Measurements from ENCODE around the gene ACTG1. TPM values are rescaled to one million over a fixed set of nuclear protein-coding genes. Genes with fewer than 3 reads are reported as not detected.

ACTG1 gene
- total RNA-seq, 1 experiment from 2014 or later: 1,576 TPM

DNA sequence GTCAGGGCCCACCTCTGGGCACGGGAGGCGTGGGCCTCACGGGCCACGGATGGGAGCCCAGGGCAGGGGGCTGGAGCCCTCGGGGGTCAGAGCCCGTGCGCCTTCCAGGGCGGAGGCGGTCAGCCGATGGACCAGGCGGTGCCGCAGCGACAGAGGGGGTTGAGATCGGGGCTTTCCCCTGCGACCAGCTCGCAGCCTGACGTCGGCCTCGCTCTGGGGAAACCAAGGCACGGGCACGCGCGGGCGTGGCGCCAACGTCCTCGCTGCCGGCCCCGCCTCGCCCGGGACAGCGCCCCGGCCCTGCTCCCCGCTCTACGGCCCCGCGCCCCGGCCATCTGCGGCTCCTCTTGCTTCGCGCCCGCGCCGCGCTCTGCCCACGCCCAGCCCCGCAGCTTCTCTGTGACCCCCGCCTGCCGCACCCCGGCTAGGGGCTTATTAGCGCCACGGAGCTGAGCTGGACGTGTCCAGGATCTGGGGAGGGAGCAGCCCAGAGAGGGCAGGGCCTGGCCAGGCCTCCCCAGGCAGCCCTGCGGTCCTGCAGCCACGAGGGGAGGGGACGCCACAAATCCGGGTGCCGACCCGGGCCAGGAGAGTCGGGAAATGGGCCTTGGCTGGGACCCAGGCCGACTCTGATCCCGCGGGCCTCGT, 13.5 kb downstream of the ACTG1 start:
- no peak for DNase-seq (ENCODE audit: low spot score)

DNA sequence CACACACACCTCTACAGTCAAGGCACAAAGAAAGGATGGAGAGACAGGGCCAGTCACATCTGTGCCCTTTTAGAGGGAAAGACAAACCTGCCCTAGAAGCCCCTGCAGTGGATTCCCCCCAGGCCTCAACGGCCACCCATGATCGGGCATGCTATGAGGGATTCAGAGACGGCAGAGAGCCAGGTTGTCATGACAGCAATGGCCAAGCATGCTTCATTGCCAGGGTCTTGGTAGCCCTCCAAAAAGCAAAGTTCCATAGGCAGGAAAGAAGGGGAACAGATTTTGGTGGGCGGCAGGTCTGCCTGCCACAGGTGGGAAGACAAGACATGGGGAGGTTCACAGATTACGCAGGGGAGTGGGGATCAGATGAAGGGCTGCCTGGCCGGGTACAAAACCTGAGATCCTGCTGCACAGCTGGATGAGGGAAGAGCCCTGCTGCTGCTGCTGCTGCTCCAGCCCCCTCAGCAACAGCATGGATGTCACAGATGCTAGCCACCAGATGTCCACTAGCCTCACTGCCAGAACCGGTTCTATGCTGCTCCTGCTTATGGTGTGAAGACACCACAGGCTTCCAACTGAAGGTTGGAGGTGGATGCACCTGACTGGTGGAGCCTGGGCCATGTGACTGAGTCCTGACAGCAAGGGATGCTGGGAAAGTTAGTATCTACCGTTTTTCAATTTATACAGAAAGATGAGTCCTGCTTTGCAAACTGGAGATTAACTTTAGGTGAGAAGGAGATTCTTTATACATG, 17.8 kb downstream of the ACTG1 start:
- DNase-seq (ENCODE audit: low spot score): no peak

DNA sequence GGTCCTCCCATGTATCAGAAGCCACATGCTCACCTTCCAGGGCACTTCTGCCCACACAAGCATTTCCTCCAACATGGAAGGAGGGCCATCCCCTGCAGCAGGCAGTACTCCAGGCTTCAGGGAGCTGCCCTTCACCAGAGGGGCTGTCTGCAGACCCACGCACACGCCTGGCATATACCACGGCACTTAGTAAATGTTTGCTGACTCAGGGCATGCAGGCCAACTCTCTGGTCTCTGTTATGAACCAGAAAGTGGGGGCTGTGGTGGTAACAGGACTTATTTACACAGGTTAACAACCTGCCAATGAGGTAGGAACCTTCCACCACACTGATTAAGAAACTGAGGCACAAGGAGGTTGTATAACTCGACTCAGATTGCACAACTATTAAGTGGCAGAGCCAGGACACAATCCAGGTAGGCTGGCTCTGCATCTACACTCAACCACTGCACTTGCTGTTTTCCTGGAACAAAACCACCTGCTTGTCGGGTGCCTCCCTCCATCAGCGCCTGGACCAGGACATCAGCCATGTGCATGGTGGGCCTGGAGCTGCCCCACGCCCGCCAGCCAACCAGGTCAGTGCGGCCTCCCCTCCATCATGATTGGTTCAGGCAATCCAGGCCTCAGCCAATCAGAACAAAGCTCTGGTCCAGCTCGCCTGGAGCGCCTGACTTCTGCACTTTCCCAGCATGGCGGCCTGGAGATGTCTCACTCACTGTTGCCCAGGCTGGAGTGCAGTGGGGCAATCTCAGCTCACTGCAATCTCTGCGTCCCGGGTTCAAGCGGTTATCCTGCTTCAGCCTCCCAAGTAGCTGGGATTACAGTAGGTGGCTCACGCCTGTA, 19.2 kb downstream of the ACTG1 start:
- DNase-seq (ENCODE audit: low spot score): no peak

DNA sequence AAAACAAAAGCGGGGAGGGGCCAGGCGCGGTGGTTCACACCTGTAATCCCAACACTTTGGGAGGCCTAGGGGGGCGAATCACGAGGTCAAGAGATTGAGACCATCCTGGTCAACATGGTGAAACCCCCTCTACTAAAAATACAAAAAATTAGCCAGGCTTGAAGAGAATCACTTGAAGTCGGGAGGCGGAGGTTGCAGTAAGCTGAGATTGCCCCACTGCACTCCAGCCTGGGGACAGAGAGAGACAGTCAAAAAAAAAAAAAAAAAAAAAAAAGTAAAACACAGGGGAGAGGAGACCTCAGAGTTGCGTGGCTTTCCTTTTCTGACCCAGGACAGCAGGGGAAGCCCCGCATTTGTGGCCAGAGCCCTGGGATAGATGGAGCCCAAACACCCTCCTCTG, 19.9 kb downstream of the ACTG1 start:
- no peak for DNase-seq (ENCODE audit: low spot score)

DNA sequence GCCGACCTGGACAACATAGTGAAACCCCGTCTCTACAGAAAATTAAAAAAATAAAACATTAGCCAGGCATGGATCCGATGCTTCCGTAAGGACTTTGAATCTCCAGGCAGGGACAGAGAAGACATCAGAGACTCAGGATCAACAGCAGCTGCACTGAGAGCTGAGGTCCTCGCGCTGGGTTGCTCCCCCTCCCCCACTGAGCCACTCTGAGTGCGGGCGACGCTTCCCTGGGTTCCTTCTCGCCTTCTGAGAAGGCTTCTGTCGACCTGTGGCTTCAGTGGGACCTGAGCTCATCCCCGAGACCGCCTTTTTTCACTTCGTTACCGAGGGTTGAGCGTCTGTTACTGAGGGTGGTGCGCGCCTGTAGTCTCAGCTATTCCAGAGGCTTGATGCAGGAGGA, 20.4 kb downstream of the ACTG1 start:
- no peak for DNase-seq (ENCODE audit: low spot score)

DNA sequence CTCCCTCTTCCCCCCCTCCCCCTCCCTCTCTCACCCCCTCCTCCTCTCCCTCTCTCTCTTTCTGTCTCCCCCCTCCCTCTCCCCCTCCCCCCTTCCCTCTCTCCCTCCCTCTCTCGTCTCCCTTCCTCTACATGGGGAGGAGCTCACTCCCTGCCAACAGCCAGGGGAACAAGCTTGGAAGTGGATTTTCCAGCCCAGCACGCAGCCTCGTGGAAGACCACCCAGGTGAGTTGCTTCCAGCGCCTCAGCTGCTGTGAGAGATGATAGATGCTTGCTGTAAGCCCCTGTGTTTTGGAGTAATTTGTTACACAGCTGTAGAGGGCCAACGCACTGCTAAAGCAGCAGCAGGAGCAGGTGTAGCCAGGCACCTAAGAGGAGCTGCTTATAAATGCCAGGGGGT, 20.8 kb downstream of the ACTG1 start:
- no peak for DNase-seq (ENCODE audit: low spot score)

DNA sequence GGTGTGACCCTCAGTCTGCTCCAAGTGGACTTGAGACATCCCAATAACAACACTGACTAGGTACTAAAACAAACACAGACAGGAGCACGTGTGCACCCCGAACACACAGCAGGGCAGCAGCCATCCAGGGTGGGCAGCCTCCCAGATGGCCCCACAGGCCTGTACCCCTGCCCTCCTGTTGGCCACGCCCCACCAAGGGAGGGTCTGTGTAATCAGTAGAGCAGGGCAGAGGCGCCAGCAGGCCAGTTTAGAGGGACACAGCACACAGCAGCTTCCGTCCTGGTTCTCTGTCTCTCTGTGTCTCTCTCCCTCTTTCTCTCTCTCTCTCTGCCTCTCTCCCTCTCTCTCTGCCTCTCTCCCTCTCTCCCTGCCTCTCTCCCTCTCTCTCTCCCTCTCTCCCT, 21.4 kb downstream of the ACTG1 start:
- DNase-seq (ENCODE audit: low spot score): no peak

DNA sequence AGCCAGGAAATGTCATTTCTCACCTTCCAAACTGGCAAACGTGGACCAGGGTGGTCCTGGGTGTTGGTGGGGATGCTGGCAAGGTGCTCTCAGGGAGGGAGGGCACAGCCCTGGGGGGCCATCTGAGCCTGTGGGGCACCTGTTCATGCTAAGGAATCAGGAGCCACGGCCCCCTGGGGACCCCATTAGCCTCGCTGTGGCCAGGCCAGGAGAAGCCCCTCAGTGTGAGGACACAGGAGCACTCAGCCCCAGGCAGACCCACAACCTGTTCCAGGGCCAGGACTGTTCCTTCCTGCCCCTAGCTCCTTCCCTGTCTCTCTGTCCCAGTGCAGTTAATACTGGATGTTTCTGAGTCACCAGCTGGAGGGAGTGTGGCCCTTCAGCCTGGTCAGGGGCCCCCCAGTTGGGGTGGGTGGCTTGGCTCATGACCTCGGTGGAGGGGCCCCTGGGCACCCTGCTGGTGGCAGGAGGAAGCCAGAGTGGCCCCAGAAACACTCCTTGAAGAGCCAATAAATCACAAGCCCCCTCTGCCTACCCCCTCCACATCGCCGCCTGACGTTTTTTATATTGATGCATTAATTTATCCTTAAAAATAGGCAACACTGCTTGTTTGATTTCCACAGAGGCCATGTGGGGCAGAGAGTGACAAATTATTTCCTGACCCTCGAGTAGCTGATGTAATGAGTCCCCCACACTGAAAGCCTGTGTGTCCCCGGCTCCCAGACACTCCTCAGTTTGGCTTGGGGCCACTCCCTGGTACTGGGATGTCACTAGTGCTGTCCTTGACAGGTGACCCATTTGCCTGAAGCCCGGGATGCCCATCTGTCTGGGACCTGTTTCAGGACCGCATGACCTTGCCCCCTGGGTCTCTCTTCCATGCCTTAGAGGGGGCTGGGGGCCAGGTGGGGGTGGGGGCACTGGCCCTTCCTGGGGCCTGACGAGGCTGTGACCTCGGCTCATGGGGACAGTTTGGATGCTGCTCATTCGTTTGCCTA, 22.3 kb downstream of the ACTG1 start:
- no peak for DNase-seq (ENCODE audit: low spot score)

DNA sequence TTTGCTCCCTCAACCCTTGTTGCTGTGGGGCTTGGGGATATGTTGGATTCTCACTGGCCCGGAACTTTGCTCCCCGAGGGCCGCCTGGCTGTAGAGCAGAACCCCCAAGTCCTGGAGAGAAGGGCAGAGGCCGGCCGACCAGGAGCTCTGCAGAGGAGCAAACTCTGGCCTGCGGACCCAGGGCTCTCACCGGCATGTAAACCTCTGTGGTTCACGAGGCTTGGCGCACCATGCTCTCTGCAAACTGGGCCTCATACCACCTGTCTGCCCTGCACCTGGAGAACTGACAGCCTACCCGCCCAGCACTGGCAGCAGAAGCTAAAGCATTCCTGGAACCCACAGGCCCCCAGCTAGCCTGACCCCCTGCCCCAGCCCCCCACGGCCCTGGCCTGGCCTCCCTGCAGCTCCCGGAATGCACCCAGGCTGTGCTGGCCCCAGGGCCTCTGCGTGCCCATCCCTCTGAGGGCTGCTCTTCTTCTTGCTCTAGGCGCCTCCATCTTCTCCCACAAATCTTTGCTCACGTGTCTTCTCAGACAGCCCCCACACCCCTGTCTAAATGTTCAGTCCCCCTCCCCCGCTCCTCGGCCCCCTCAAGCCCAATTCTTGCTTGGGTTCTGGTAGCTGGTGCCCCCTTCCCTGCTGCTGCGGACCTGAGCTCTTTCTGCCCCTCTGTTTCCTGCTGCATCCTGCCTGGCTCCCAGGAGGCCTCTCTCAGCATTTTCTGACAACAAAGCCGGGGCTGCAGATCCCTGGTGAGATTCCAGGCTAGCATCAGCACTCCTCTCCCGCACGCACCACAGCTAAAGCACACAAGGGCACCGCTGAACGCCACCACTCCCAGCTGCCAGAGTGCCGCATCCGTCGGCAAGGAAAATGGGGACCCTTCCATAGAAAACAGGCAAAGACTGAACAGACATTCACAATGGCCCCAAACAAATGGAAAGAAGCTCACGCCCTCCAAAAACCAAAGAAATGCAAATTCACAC, 23.3 kb downstream of the ACTG1 start:
- DNase-seq (ENCODE audit: low spot score): no peak

DNA sequence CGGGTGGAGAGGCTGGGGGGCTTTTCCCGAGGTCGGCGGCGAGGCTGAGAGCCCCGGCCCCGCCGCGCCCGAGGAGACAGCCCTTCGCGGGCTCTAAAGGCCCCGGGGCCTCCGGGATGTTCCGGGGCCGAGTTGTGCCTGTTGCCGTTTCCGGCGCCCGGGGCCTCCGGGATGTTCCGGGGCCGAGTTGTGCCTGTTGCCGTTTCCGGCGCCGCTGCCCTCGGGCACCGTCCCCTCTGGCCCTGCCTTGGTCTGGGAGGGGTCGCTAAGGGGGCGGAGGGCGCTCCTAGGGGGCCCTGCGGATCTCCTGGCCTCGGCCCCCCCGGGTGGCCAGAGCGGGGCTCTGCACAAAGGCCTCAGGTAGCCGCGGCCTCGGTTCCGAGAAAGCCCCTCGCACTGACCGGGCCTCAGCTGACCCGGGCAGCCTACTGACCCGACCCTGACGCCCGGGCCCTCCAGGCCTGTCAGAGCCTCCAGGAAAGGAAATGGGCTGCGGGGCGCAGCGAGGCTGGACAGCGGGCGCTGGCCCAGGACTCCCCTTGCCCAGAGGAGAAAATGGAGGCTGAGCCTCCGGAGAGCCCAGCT, 24.2 kb downstream of the ACTG1 start:
- DNase-seq (ENCODE audit: low spot score): no peak

DNA sequence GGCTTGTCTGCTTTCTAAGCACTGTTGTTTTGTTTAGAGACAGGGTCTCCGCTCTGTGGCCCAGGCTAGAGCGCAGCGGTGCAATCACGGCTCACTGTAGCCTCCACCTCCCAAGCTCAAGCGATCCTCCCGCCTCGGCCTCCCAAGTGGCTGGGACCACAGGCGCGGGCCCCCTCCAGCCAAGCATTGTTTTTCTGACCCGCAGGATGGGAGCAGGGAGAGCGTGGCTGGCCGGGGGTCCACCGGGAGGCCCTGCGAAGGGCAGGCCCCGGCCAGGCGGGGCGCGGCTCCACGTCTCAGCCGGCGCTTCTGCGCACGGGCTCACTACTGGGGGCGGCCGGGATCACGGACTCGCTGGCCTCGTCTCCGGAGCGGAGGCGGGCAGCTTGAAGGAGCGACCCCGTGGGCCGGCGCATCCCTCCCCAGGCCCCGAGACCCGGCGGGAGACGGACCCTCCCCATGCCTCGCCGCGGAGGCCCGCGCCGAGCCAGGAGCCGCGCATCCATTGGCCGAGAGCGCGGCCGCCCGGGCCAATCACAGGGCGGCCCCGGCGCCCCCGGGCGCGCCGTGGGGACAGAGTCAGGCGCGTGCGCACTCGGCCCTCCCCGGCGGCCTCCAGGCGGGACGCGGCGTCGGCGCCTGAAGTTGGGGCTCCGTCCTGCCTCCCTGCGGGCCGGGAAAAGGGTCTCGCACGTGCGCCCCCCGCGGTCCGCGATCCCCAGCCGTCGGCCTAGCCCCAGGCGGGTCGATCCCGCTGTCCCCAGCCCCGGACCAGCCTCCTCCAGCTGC, 24.9 kb downstream of the ACTG1 start:
- no peak for DNase-seq (ENCODE audit: low spot score)

DNA sequence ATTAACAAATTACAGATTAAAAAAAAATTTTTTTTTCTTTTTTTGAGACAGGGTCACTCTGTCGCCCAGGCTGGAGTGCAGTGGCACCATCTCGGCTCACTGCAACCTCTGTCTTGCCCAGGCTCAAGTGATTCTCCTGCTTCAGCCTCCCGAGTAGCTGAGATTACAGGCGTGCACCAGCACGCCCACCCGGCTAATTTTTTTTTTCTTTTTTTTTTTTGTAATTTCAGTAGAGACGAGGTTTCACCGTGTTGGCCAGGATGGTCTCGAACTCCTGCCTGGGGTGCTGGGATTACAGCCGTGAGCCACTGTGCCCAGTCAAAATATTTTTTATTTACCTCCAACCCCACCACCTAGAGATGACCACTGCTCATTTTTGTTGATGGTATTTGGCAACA, 25.5 kb downstream of the ACTG1 start:
- no peak for DNase-seq (ENCODE audit: low spot score)

DNA sequence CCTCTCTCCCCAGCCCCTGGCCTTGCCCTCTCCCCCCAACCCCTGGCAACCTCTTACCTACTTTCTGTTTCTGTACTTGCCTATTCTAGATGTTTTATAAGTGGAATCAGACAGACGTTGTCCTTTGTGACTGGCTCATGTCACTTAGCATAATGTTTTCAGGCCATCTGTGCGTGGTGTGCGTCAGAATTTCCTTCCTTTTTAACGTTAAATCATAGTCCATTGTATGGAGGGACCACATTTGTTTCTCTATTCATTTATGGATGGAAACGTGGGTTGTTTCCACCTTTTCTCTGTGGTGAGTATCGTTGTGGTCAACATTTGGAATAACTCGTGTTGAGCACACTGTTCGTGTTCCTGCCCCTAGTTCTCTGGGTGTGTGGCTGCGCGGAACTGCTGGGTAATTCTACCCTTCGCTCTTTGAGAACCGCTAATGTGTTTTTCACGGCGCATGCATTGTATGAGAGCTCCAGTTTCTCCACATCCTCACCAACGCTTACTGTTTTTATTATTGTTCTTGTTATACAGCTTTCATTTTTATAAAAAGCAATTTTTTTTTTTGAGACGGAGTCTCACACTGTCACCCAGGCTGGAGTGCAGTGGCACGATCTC, 26.3 kb downstream of the ACTG1 start:
- no peak for DNase-seq (ENCODE audit: low spot score)

DNA sequence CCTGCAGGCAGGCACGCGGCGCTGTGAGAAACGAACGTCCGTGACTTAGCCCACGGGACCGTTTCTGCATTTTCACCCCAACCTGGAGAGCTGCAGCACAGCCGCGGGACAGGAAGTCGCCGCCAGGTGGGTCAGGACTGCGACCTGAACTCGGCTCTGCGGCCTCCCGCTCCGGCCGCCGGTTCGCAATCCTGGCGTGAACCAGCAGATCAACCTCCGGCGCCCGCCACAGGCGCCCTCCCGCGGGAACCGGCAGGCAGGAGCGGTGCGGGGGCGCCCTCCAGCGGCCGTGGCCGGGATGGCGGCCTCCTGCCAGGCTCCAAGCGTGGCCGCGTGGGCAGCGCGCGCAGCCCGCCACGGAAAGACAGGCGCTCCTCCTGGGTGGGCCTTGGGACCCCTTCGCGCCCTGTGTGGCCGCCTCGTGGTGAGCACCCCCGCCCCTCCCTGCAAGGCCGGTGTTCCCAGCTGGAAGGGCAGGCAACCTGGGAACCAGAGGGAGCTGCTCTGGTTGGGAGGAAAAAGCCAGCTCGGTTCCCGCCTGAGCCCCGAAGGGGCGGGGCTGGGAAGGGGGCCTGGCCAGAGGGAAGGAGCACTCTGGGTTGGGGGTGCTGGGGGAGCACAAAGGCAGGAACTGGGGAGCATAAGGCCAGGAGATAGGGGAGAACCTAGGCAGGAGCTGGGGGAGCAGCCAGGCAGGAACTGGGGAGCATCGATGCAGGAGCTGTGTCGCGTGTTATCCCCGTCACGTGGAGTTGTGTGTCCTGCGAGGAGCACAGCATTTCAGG, 28.2 kb downstream of the ACTG1 start:
- DNase-seq (ENCODE audit: low spot score): peak; percentile 64

DNA sequence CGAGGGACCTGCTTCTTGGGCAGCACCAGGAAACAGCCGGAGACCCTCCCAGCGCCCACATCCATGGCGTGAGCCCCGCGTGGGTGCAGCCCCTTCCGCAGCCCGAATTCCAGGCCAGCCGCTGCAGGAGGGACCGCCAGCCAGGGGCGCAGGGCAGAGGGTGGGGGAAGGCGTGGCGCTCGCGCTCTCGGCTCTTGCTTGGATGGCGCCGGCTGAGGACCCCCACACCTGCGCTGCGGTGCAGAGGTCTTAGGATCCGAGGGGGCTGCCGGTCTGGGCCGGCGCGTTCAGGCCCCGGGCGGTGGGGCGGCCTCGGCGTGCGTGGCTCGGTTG, 28.8 kb downstream of the ACTG1 start:
- no peak for DNase-seq (ENCODE audit: low spot score)

DNA sequence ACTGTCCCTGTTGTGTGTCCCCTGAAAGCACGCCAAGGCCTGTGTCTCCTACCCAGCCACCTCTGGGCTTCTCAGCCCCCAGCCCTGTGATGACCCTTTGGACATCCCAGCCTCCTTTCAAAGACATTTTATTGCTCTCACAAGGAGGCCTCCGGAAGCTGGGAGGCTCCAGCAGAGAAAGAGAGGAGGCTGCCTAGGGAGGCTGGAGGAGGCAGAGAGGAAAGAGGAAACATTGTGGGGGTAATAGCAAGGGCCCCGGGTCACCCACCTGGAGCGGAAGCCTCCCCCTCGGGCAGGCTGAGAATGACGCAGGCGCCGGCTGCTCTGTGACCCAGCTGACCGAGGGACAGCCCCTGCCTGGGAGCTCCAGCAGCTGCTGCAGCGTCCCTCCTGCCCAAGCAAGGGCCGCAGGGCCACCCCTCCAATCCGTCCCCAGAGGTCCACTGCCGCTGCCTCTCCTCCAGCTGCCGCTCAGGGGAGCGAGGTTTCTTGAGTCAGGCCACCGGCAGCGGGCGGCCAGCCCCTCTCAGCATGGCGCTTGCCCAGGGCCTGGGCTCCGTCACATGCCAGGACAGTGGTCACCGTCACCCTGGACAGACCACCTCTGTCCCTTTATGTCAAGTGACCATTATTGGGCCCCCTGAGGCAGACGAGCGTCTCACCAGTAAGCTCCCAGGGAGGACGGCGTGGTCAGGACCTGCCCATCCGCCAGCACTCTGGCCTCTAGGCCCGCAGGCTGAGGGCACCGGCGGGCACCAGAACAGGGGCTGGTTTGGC, 29.3 kb downstream of the ACTG1 start:
- DNase-seq (ENCODE audit: low spot score): no peak

DNA sequence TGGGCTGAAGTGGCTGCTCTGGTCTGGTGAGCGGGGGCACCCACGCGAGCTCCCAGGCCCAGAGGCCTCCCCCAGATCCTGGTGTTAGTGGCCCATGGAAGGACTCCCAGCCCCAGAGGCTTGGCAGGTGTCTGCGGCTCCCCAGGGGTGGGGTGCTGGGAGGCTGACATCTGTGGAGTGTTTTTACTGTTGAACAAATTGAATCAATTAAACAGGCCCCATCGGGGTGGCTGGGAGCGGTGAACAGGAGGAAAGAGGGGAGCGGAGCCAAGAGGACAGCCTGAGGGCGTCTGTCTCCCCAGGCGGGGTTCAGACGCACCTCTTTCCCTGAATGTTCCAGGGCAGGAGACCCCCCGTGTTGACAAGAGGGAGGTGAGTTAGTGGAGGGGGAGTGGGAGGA, 29.9 kb downstream of the ACTG1 start:
- no peak for DNase-seq (ENCODE audit: low spot score)

Data from H4 (cell line).